ENCODE results near the gene COX6B1. TPM values are rescaled to one million over a fixed set of nuclear protein-coding genes. Genes with fewer than 3 reads are reported as not detected.
A peak's percentile ranks its signal among the peaks of the same experiment; 100 is the strongest.

The COX6B1 gene
- total and polyA plus RNA-seq, 10 donors = 208 to 837 (median 529) TPM

- Histone ChIP-seq H3K36me3 (peaks cover 0 to 32% (median 15%) of the 10 kb centered on the region in 6 donors), H3K27ac (peak within 1 kb of the TSS; percentile 37 to 88 (median 78)), H3K4me3 (peak within 1 kb of the TSS; percentile 62 to 77 (median 69)), H3K4me1 (peaks cover 7 to 40% (median 27%) of the 10 kb centered on the region in 6 donors), H3K27me3 (replicated peaks in 1 of 7) (no peaks in the 10 kb centered on the region), H3K9me3 (peaks cover 0 to 11% (median 7%) of the 10 kb centered on the region in 8 donors)
- intact Hi-C loops (cut with DNase I; ENCODE audit: low total_unique reads) = no loop called here
- TF ChIP-seq CTCF (IDR thresholded peaks at IDR 0.05 in 8 of 11, conservative IDR thresholded peaks at IDR 0.05 in 3 of 11) (peak in 6 of 11 experiments; percentile 13 to 42 (median 28)), POLR2AphosphoS5 (IDR thresholded peaks at IDR 0.05) (peak; percentile 94 to 97 (median 94)), POLR2A (IDR thresholded peaks at IDR 0.05) (peak in 1 of 3 donors; percentile 86)
- DNase-seq = peak; percentile 97
- WGBS, 5 donors = 0 to 1% (median 1%) methylated on average over 8 to 47 of the region's 47 CpGs
Observed at GRCh38 chr19:35612559-35613321, 35.4 kb upstream of the COX6B1 start, which contains the start of gene HAUS5. TSS of gene HAUS5 (plus strand) at chr19:35612735. CDS start at chr19:35612795, 60 bp downstream.

DNA sequence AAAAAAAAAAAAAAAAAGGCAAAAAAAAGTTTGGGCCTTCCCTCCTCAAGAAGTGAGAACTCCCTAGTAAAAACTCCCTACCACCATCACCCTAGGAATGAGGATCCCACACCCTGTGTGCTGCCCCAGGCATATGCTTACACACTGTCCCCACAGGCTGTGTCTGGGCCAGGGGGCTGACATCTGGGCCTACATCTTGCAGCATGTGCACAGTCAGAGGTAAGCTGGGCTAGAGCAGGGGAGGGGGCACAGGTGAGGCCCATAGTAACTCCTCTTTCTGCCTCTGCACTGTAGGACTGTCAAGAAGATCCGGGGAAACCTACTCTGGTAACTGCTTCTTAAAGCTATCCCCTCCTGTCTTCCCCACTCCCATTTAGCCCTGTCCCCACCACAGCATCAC lies 34.5 kb upstream of the COX6B1 start:
- H3K4me3 ChIP-seq = no peak overlapping the region
- DNase-seq = no peak
- no peak for TF ChIP-seq POLR2A (IDR thresholded peaks at IDR 0.05)
- no peak for TF ChIP-seq POLR2AphosphoS5 (IDR thresholded peaks at IDR 0.05)
- no peak for TF ChIP-seq CTCF (IDR thresholded peaks at IDR 0.05 in 8 of 11, conservative IDR thresholded peaks at IDR 0.05 in 3 of 11)
- H3K36me3 ChIP-seq = peaks cover 0 to 40% (median 15%) of the 10 kb centered on the region in 6 donors
- no peaks in the 10 kb centered on the region for H3K27me3 ChIP-seq (replicated peaks in 1 of 7)
- H3K9me3 ChIP-seq = peaks cover 0 to 2% (median under 1%) of the 10 kb centered on the region in 8 donors
- WGBS, 5 donors = 76 to 100% (median 83%) methylated on average over 1 of the region's 1 CpG
- peaks cover 7 to 40% (median 27%) of the 10 kb centered on the region in 6 donors for H3K4me1 ChIP-seq
- H3K27ac ChIP-seq = no peak overlapping the region
- intact Hi-C loops (cut with DNase I; ENCODE audit: low total_unique reads) = no loop called here

DNA sequence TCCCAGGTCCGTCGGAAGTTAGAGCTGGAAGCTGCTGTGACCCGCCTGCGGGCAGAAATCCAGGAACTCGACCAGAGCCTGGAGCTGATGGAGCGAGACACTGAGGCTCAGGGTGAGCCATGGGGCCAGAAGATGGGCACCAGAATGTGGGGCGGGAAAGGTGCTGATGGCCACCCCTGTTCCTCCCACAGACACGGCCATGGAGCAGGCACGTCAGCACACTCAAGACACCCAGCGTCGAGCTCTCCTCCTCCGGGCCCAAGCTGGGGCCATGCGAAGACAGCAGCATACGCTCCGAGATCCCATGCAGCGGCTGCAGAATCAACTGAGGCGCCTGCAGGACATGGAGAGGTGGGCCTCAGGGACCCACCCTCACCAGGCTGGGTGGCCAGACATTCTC lies 33.1 kb upstream of the COX6B1 start:
- Histone ChIP-seq H3K4me3 (no peak overlapping the region), H3K27me3 (replicated peaks in 1 of 7) (no peaks in the 10 kb centered on the region), H3K36me3 (peaks cover 0 to 55% (median 16%) of the 10 kb centered on the region in 6 donors), H3K9me3 (no peaks in the 10 kb centered on the region), H3K4me1 (peaks cover 3 to 31% (median 22%) of the 10 kb centered on the region in 6 donors), H3K27ac (no peak overlapping the region)
- intact Hi-C loops (cut with DNase I; ENCODE audit: low total_unique reads) = no loop called here
- 90 to 96% (median 93%) methylated on average over 10 to 17 of the region's 17 CpGs for WGBS, 5 donors
- no peak for DNase-seq
- TF ChIP-seq CTCF (IDR thresholded peaks at IDR 0.05 in 8 of 11, conservative IDR thresholded peaks at IDR 0.05 in 3 of 11) = no peak
- TF ChIP-seq POLR2A (IDR thresholded peaks at IDR 0.05) = no peak
- TF ChIP-seq POLR2AphosphoS5 (IDR thresholded peaks at IDR 0.05) = no peak

GRCh38 chr19:35618857-35619256 lies 29.3 kb upstream of the COX6B1 start:
- peaks cover 0 to under 1% (median 0%) of the 10 kb centered on the region in 6 donors for H3K4me1 ChIP-seq
- no peaks in the 10 kb centered on the region for H3K9me3 ChIP-seq
- intact Hi-C loops (cut with DNase I; ENCODE audit: low total_unique reads) = no loop called here
- WGBS, 5 donors = 63 to 95% (median 89%) methylated on average over 6 to 7 of the region's 7 CpGs
- TF ChIP-seq POLR2A (IDR thresholded peaks at IDR 0.05) = no peak
- no peak for TF ChIP-seq POLR2AphosphoS5 (IDR thresholded peaks at IDR 0.05)
- no peak for TF ChIP-seq CTCF (IDR thresholded peaks at IDR 0.05 in 8 of 11, conservative IDR thresholded peaks at IDR 0.05 in 3 of 11)
- no peak overlapping the region for H3K4me3 ChIP-seq
- no peak overlapping the region for H3K27ac ChIP-seq
- no peak for DNase-seq
- peaks cover 0 to 74% (median 22%) of the 10 kb centered on the region in 6 donors for H3K36me3 ChIP-seq
- no peaks in the 10 kb centered on the region for H3K27me3 ChIP-seq (replicated peaks in 1 of 7)

All from spleen (tissue), 11 donors.